DND-41 (cell line): ENCODE results near the gene CCDC192.

Experiments
- ATAC-seq: fragments of 200-7000 bp; cut with Tn5 transposase; 3 replicates; pipeline ENCODE4 v1.9.1; 2021; ENCODE audit warnings: low read depth; ENCODE audit not compliant: insufficient read depth
- DNase-seq: peaks from one replicate; pipeline ENCODE4 v3.0.0-alpha.2; 2020
- H2AFZ ChIP-seq: 2 replicates; pipeline ENCODE4 v1.6.0; 2012; ENCODE audit warnings: low read depth, low read length
- H3K27ac ChIP-seq: 2 replicates; pipeline ENCODE4 v1.5.1; 2012; ENCODE audit warnings: low read length, inconsistent platforms
- H3K27me3 ChIP-seq: fragments of 200-600 bp; sonication (generic); 2 replicates; pipeline ENCODE4 v1.6.0; 2012; ENCODE audit warnings: low read length, mild to moderate bottlenecking, inconsistent platforms; ENCODE audit not compliant: insufficient read depth, poor library complexity
- H3K36me3 ChIP-seq: 2 replicates; pipeline ENCODE4 v1.5.1; 2012; ENCODE audit warnings: low read length, inconsistent platforms; ENCODE audit not compliant: insufficient read depth
- H3K4me1 ChIP-seq: 2 replicates; pipeline ENCODE4 v1.5.1; 2012; ENCODE audit warnings: mild to moderate bottlenecking, low read length; ENCODE audit not compliant: insufficient read depth
- H3K4me2 ChIP-seq: 2 replicates; pipeline ENCODE4 v1.6.0; 2012; ENCODE audit warnings: mild to moderate bottlenecking, moderate library complexity, low read length, inconsistent platforms; ENCODE audit not compliant: insufficient read depth
- H3K4me3 ChIP-seq, 2 experiments: fragments of 200-600 bp in 1 of 2; shearing (Covaris generic) in 1 of 2; 2 replicates each; pipeline ENCODE4 v1.5.1; 2012 to 2016; ENCODE audit warnings: inconsistent platforms in 2 of 2, low read length in 2 of 2, mild to moderate bottlenecking in 2 of 2, low read depth in 1 of 2, moderate library complexity in 1 of 2
- H3K79me2 ChIP-seq: 2 replicates; pipeline ENCODE4 v1.6.0; 2012; ENCODE audit warnings: low read length, inconsistent platforms; ENCODE audit not compliant: insufficient read depth
- H3K9ac ChIP-seq: 2 replicates; pipeline ENCODE4 v1.6.0; 2012; ENCODE audit warnings: low read depth, mild to moderate bottlenecking, inconsistent platforms, low read length, moderate library complexity
- H3K9me3 ChIP-seq: 2 replicates; pipeline ENCODE4 v1.5.1; 2012; ENCODE audit warnings: low read length, moderate library complexity, mild to moderate bottlenecking, inconsistent platforms; ENCODE audit not compliant: insufficient read depth, severe bottlenecking
- H4K20me1 ChIP-seq: 2 replicates; pipeline ENCODE4 v1.6.0; 2012; ENCODE audit warnings: low read length; ENCODE audit not compliant: insufficient read depth
- EZH2 ChIP-seq: IDR thresholded peaks from 3 replicates; pipeline ENCODE4 v1.6.1; 2012; ENCODE audit warnings: borderline replicate concordance, low read depth, mild to moderate bottlenecking, moderate library complexity, low read length, inconsistent platforms; ENCODE audit not compliant: severe bottlenecking
- TF ChIP-seq, protein P1 (sequence below): IDR thresholded peaks from 2 replicates; pipeline ENCODE4 v1.5.1; 2012; ENCODE audit warnings: borderline replicate concordance, low read length, moderate library complexity, mild to moderate bottlenecking; ENCODE audit not compliant: poor library complexity, severe bottlenecking; ENCODE audit errors: extremely low read depth

The CCDC192 gene

DNA sequence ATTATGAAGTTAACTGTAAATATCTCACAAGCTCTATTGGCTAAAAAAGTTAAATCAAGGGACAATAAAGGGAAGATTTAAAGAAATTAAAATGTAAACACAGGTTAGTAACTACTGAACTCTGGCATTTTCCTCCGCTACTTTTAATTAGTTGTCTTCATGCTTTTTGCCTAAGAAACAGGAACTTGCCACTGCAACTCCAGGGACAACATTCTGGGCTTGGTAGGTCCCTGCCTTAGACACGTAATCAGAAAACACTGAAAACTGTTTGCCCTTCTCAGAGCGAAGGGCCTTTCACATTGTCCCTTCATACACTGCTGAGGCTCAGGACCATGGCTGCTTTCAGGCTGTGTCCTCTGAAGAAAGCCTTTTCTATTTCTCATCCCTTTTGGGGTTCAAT, 118.7 kb downstream of the CCDC192 start:
- ATAC-seq (no peak), DNase-seq (no peak)
- Histone ChIP-seq H3K4me3 (no peak overlapping the region), H3K4me2 (no peak overlapping the region), H3K79me2 (no peaks in the 10 kb centered on the region), H3K27ac (no peak overlapping the region), H3K9ac (no peak overlapping the region), H3K9me3 (no peaks in the 10 kb centered on the region), H3K4me1 (no peaks in the 10 kb centered on the region), H2AFZ (no peak overlapping the region), H4K20me1 (no peaks in the 10 kb centered on the region), H3K27me3 (no peaks in the 10 kb centered on the region), H3K36me3 (no peaks in the 10 kb centered on the region)
- TF ChIP-seq EZH2, result no peak
- TF ChIP-seq, protein P1, sequence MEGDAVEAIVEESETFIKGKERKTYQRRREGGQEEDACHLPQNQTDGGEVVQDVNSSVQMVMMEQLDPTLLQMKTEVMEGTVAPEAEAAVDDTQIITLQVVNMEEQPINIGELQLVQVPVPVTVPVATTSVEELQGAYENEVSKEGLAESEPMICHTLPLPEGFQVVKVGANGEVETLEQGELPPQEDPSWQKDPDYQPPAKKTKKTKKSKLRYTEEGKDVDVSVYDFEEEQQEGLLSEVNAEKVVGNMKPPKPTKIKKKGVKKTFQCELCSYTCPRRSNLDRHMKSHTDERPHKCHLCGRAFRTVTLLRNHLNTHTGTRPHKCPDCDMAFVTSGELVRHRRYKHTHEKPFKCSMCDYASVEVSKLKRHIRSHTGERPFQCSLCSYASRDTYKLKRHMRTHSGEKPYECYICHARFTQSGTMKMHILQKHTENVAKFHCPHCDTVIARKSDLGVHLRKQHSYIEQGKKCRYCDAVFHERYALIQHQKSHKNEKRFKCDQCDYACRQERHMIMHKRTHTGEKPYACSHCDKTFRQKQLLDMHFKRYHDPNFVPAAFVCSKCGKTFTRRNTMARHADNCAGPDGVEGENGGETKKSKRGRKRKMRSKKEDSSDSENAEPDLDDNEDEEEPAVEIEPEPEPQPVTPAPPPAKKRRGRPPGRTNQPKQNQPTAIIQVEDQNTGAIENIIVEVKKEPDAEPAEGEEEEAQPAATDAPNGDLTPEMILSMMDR, result no peak

- H3K4me3 ChIP-seq, result no peak overlapping the region
- no peak for ATAC-seq
Observed at GRCh38 chr5:127824126-127824525, 120.9 kb downstream of the CCDC192 start.

GRCh38 chr5:127826011-127826410, 122.8 kb downstream of the CCDC192 start:
- Histone ChIP-seq H3K79me2 (no peaks in the 10 kb centered on the region), H3K9me3 (no peaks in the 10 kb centered on the region), H3K27me3 (peaks cover 3% of the 10 kb centered on the region), H2AFZ (no peak overlapping the region), H4K20me1 (no peaks in the 10 kb centered on the region), H3K4me1 (no peaks in the 10 kb centered on the region), H3K4me2 (no peak overlapping the region), H3K4me3 (no peak overlapping the region), H3K36me3 (no peaks in the 10 kb centered on the region), H3K27ac (no peak overlapping the region), H3K9ac (no peak overlapping the region)
- TF ChIP-seq, protein P1, result no peak
- TF ChIP-seq EZH2, result no peak
- DNase-seq (no peak), ATAC-seq (no peak)

More at GRCh38 chr5:127824126-127824525, 120.9 kb downstream of the CCDC192 start:
- DNase-seq, result no peak
- Histone ChIP-seq H4K20me1 (no peaks in the 10 kb centered on the region), H3K27ac (no peak overlapping the region), H3K9me3 (no peaks in the 10 kb centered on the region), H3K36me3 (no peaks in the 10 kb centered on the region), H3K4me1 (no peaks in the 10 kb centered on the region), H3K27me3 (no peaks in the 10 kb centered on the region), H3K79me2 (no peaks in the 10 kb centered on the region), H3K9ac (no peak overlapping the region), H2AFZ (no peak overlapping the region), H3K4me2 (no peak overlapping the region)
- no peak for TF ChIP-seq EZH2
- TF ChIP-seq, protein P1, result no peak

- no peak overlapping the region for H2AFZ ChIP-seq
- H3K27ac ChIP-seq, result no peak overlapping the region
- no peaks in the 10 kb centered on the region for H3K9me3 ChIP-seq
- H3K9ac ChIP-seq, result no peak overlapping the region
- TF ChIP-seq, protein P1, result no peak
- TF ChIP-seq EZH2, result no peak
- H3K4me3 ChIP-seq, result no peak overlapping the region
- no peaks in the 10 kb centered on the region for H3K4me1 ChIP-seq
- no peak overlapping the region for H3K4me2 ChIP-seq
- ATAC-seq, result no peak
- no peaks in the 10 kb centered on the region for H3K36me3 ChIP-seq
- DNase-seq, result no peak
- peaks cover 5% of the 10 kb centered on the region for H3K27me3 ChIP-seq
- H4K20me1 ChIP-seq, result no peaks in the 10 kb centered on the region
- no peaks in the 10 kb centered on the region for H3K79me2 ChIP-seq
Observed at GRCh38 chr5:127827451-127827850, 124.3 kb downstream of the CCDC192 start.
